ENCODE results near the gene TRPC3. TPM values are rescaled to one million over a fixed set of nuclear protein-coding genes. Genes with fewer than 3 reads are reported as not detected.
A peak's percentile ranks its signal among the peaks of the same experiment; 100 is the strongest.

TRPC3 gene
- total RNA-seq, 1 donor from 2014 or later = 0.17 TPM

DNA sequence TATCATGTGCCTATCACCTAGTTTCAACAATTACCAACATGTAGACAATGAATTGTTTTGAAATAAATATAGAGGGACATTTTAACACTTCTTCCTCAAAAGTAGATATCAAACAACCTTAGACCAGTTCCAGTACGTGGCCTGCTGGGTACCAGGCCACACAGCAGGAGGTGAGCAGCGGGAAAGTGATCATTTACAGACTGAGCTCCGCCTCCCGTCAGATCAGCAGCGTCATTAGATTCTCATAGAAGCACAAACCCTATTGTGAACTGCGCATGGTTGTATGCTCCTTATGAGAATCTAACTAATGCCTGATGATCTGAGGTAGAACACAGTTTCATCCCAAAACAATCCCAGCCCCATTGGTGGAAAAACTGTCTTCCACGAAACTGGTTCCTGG, 88.1 kb downstream of the TRPC3 start:
- Mint-ChIP-seq H3K27ac (no peak overlapping the region), H3K4me3 (no peak overlapping the region), H3K36me3 (peaks cover 21% of the 10 kb centered on the region), H3K27me3 (ENCODE audit: insufficient read depth, low read depth) (no peaks in the 10 kb centered on the region), H3K4me1 (peaks cover 9% of the 10 kb centered on the region), H3K9me3 (peaks cover 16% of the 10 kb centered on the region)
- peaks cover 2% of the 10 kb centered on the region for H3K79me2 ChIP-seq (ENCODE audit: low read depth)
- no peak overlapping the region for H3K27ac ChIP-seq
- no peaks in the 10 kb centered on the region for H3K9me3 ChIP-seq (ENCODE audit: low read depth)
- TF ChIP-seq CTCF (IDR thresholded peaks at IDR 0.05) (no peak), EZH2 (IDR thresholded peaks at IDR 0.05) (no peak)
- H4K20me1 ChIP-seq (ENCODE audit: low read depth) = no peaks in the 10 kb centered on the region
- H3K4me3 ChIP-seq = no peak overlapping the region
- no peak overlapping the region for H3K9ac ChIP-seq
- no peaks in the 10 kb centered on the region for H3K27me3 ChIP-seq
- no peak overlapping the region for H2AFZ ChIP-seq (replicated peaks)
- H3K36me3 ChIP-seq = peaks cover 27% of the 10 kb centered on the region
- H3F3A ChIP-seq (ENCODE audit: low read depth) = no peaks in the 10 kb centered on the region
- no peak overlapping the region for H3K4me2 ChIP-seq
- peak; percentile 34 for DNase-seq (ENCODE audit: low spot score)
- H3K4me1 ChIP-seq = no peaks in the 10 kb centered on the region

DNA sequence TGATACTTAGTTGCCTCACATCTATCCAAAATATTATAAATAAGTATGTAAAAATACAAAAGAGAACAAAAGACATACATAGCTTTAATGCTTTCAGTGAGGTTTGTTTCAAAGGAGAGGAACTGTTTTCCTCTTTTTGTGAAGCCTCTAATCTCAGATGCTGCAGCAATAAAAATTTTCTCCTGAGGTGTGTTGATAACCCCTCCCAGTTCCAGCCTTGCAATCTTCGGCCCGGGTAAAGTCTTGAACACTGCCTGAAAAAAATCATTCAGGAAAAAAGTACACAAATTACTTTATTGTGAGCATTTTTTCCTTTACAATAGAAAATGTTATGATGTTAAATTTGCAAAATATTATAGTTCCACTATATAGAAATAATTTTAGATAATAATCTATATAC, 90.4 kb downstream of the TRPC3 start:
- DNase-seq (ENCODE audit: low spot score) = no peak
- H3K36me3 ChIP-seq = peaks cover 17% of the 10 kb centered on the region

DNA sequence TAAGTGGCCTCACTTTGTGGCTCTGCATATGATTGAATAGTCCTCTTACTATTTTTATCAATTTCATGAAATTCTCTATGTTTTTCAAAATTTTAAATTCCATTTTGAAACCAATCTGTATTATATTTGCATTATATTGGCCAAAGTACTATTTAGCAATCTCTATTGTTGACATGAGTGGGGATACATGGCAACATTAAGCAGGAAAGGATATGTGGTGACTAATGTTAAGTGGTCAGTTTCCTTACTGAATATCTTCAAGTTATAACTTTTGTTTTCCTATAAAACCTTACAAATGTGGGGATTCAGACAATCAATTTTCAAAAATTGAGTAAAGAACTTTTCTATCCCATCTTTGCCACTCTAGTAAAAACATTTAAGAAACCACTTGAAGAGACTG, 91.7 kb downstream of the TRPC3 start:
- Histone ChIP-seq H3K4me3 (no peak overlapping the region), H2AFZ (replicated peaks) (no peak overlapping the region), H3K27ac (no peak overlapping the region), H3K4me1 (no peaks in the 10 kb centered on the region), H3K36me3 (peaks cover 17% of the 10 kb centered on the region), H3K27me3 (no peaks in the 10 kb centered on the region), H4K20me1 (ENCODE audit: low read depth) (no peaks in the 10 kb centered on the region), H3K9ac (no peak overlapping the region), H3K9me3 (ENCODE audit: low read depth) (no peaks in the 10 kb centered on the region), H3K79me2 (ENCODE audit: low read depth) (no peaks in the 10 kb centered on the region), H3K4me2 (no peak overlapping the region), H3F3A (ENCODE audit: low read depth) (peaks cover 5% of the 10 kb centered on the region)
- H3K36me3 Mint-ChIP-seq = no peaks in the 10 kb centered on the region
- peaks cover 6% of the 10 kb centered on the region for H3K4me1 Mint-ChIP-seq
- H3K9me3 Mint-ChIP-seq = no peaks in the 10 kb centered on the region
- no peak for DNase-seq (ENCODE audit: low spot score)
- H3K4me3 Mint-ChIP-seq = no peak overlapping the region
- TF ChIP-seq EZH2phosphoT487 (IDR thresholded peaks at IDR 0.05) = no peak
- H3K27me3 Mint-ChIP-seq (ENCODE audit: insufficient read depth, low read depth) = no peaks in the 10 kb centered on the region
- no peak overlapping the region for H3K27ac Mint-ChIP-seq

More for the DNA sequence above, 90.4 kb downstream of the TRPC3 start:
- H3K4me3 Mint-ChIP-seq = no peak overlapping the region
- Histone ChIP-seq H3K27me3 (no peaks in the 10 kb centered on the region), H3K4me2 (no peak overlapping the region), H3K9me3 (ENCODE audit: low read depth) (no peaks in the 10 kb centered on the region), H3F3A (ENCODE audit: low read depth) (no peaks in the 10 kb centered on the region), H3K4me1 (no peaks in the 10 kb centered on the region), H3K27ac (no peak overlapping the region), H3K4me3 (no peak overlapping the region), H4K20me1 (ENCODE audit: low read depth) (no peaks in the 10 kb centered on the region), H3K79me2 (ENCODE audit: low read depth) (no peaks in the 10 kb centered on the region), H3K9ac (no peak overlapping the region), H2AFZ (replicated peaks) (no peak overlapping the region)
- H3K27ac Mint-ChIP-seq = no peak overlapping the region
- TF ChIP-seq EZH2phosphoT487 (IDR thresholded peaks at IDR 0.05) = no peak
- no peak for TF ChIP-seq EZH2 (IDR thresholded peaks at IDR 0.05)
- no peak for TF ChIP-seq CTCF (IDR thresholded peaks at IDR 0.05)
- H3K4me1 Mint-ChIP-seq = peaks cover 6% of the 10 kb centered on the region
- H3K27me3 Mint-ChIP-seq (ENCODE audit: insufficient read depth, low read depth) = no peaks in the 10 kb centered on the region
- peaks cover 10% of the 10 kb centered on the region for H3K36me3 Mint-ChIP-seq
- H3K9me3 Mint-ChIP-seq = peaks cover 7% of the 10 kb centered on the region

- Histone ChIP-seq H3K36me3 (peaks cover 5% of the 10 kb centered on the region), H3K4me3 (no peak overlapping the region), H3K9me3 (ENCODE audit: low read depth) (no peaks in the 10 kb centered on the region), H3F3A (ENCODE audit: low read depth) (peaks cover 5% of the 10 kb centered on the region), H3K27ac (no peak overlapping the region), H3K79me2 (ENCODE audit: low read depth) (no peaks in the 10 kb centered on the region), H4K20me1 (ENCODE audit: low read depth) (no peaks in the 10 kb centered on the region), H3K4me2 (no peak overlapping the region), H2AFZ (replicated peaks) (no peak overlapping the region), H3K27me3 (no peaks in the 10 kb centered on the region), H3K4me1 (no peaks in the 10 kb centered on the region), H3K9ac (no peak overlapping the region)
- no peak for TF ChIP-seq CTCF (IDR thresholded peaks at IDR 0.05)
- TF ChIP-seq EZH2phosphoT487 (IDR thresholded peaks at IDR 0.05) = no peak
- no peak for TF ChIP-seq EZH2 (IDR thresholded peaks at IDR 0.05)
- no peak overlapping the region for H3K27ac Mint-ChIP-seq
- DNase-seq (ENCODE audit: low spot score) = no peak
- no peaks in the 10 kb centered on the region for H3K27me3 Mint-ChIP-seq (ENCODE audit: insufficient read depth, low read depth)
- no peaks in the 10 kb centered on the region for H3K9me3 Mint-ChIP-seq
- no peak overlapping the region for H3K4me3 Mint-ChIP-seq
- H3K36me3 Mint-ChIP-seq = peaks cover 7% of the 10 kb centered on the region
- peaks cover 4% of the 10 kb centered on the region for H3K4me1 Mint-ChIP-seq
Measured at GRCh38 chr4:121851354-121851753, 100.5 kb downstream of the TRPC3 start.
